ENCODE measurements around the gene TNIP3.
"Not testable (repeated sequence)": the region's sequence is repeated elsewhere in the genome, so short reads cannot be mapped to it uniquely, and the experiment has no call there.

Gene TNIP3

GRCh38 chr4:121180558-121180957 lies 16.4 kb upstream of the TNIP3 start:
- DNase-seq (ENCODE audit: extremely low read depth in 1 of 2, low read depth in 1 of 2): no peak

GRCh38 chr4:121177246-121178137 lies 13.4 kb upstream of the TNIP3 start:
- no peak for DNase-seq (ENCODE audit: extremely low read depth in 1 of 2, low read depth in 1 of 2)

GRCh38 chr4:121176082-121176934 lies 12.2 kb upstream of the TNIP3 start:
- no peak for DNase-seq (ENCODE audit: extremely low read depth in 1 of 2, low read depth in 1 of 2)

- not testable (repeated sequence) for DNase-seq (ENCODE audit: extremely low read depth in 1 of 2, low read depth in 1 of 2)
Observed at GRCh38 chr4:121171477-121171876, 7.4 kb upstream of the TNIP3 start.

GRCh38 chr4:121168446-121169281 lies 4.5 kb upstream of the TNIP3 start:
- DNase-seq (ENCODE audit: extremely low read depth in 1 of 2, low read depth in 1 of 2): no peak

GRCh38 chr4:121166976-121167375 lies 2.9 kb upstream of the TNIP3 start:
- no peak for DNase-seq (ENCODE audit: extremely low read depth in 1 of 2, low read depth in 1 of 2)

- DNase-seq (ENCODE audit: extremely low read depth in 1 of 2, low read depth in 1 of 2): no peak
Observed at GRCh38 chr4:121165206-121165605, 1.1 kb upstream of the TNIP3 start.

- DNase-seq (ENCODE audit: extremely low read depth in 1 of 2, low read depth in 1 of 2): no peak
Observed at GRCh38 chr4:121156822-121157769, 7.0 kb downstream of the TNIP3 start.

- no peak for DNase-seq (ENCODE audit: extremely low read depth in 1 of 2, low read depth in 1 of 2)
Observed at GRCh38 chr4:121155893-121156292, 8.2 kb downstream of the TNIP3 start.

- DNase-seq (ENCODE audit: extremely low read depth in 1 of 2, low read depth in 1 of 2): no peak
Observed at GRCh38 chr4:121154103-121154515, 10.0 kb downstream of the TNIP3 start.

- DNase-seq (ENCODE audit: extremely low read depth in 1 of 2, low read depth in 1 of 2): no peak
Observed at GRCh38 chr4:121151942-121152341, 12.2 kb downstream of the TNIP3 start.

GRCh38 chr4:121150486-121150885 lies 13.6 kb downstream of the TNIP3 start:
- no peak for DNase-seq (ENCODE audit: extremely low read depth in 1 of 2, low read depth in 1 of 2)

GRCh38 chr4:121150003-121150402 lies 14.1 kb downstream of the TNIP3 start:
- no peak for DNase-seq (ENCODE audit: extremely low read depth in 1 of 2, low read depth in 1 of 2)

- no peak for DNase-seq (ENCODE audit: extremely low read depth in 1 of 2, low read depth in 1 of 2)
Observed at GRCh38 chr4:121148621-121149020, 15.5 kb downstream of the TNIP3 start.

- no peak for DNase-seq (ENCODE audit: extremely low read depth in 1 of 2, low read depth in 1 of 2)
Observed at GRCh38 chr4:121148000-121148399, 16.1 kb downstream of the TNIP3 start.

GRCh38 chr4:121146530-121146929 lies 17.6 kb downstream of the TNIP3 start:
- no peak for DNase-seq (ENCODE audit: extremely low read depth in 1 of 2, low read depth in 1 of 2)

GRCh38 chr4:121145430-121145829 lies 18.7 kb downstream of the TNIP3 start:
- no peak for DNase-seq (ENCODE audit: extremely low read depth in 1 of 2, low read depth in 1 of 2)

- no peak for DNase-seq (ENCODE audit: extremely low read depth in 1 of 2, low read depth in 1 of 2)
Observed at GRCh38 chr4:121144021-121144420, 20.1 kb downstream of the TNIP3 start.

- no peak for DNase-seq (ENCODE audit: extremely low read depth in 1 of 2, low read depth in 1 of 2)
Observed at GRCh38 chr4:121143131-121143530, 21.0 kb downstream of the TNIP3 start.

All from activated CD8-positive, alpha-beta memory T cell treated with anti-CD3 and anti-CD28 coated beads for 1 hour (primary cell).